HepG2 (cell line): ENCODE data around the gene BPIFB2. TPM values are rescaled to one million over a fixed set of nuclear protein-coding genes. Genes with fewer than 3 reads are reported as not detected.

Experiments
- AGO1 ChIP-seq: fragments of 200-400 bp; formaldehyde crosslinking; IDR thresholded peaks from 2 replicates; pipeline ENCODE4 v1.6.1; 2017; ENCODE audit warnings: mild to moderate bottlenecking, low read depth, low read length, moderate library complexity; ENCODE audit not compliant: poor library complexity, severe bottlenecking
- BORCS8-MEF2B ChIP-seq: sonication (generic); formaldehyde crosslinking; IDR thresholded peaks from 2 replicates; pipeline ENCODE4 v1.8.0; 2022; ENCODE audit warnings: mild to moderate bottlenecking, missing genetic modification reagents
- HNRNPH1 ChIP-seq: fragments of 200-400 bp; formaldehyde crosslinking; optimal IDR thresholded peaks from 2 replicates; pipeline ENCODE3; 2017; ENCODE audit warnings: mild to moderate bottlenecking, low read depth, low read length
- JUND ChIP-seq: sonication (generic); formaldehyde crosslinking; IDR thresholded peaks from 2 replicates; pipeline ENCODE4 v1.8.0; 2022; ENCODE audit warnings: mild to moderate bottlenecking, missing genetic modification reagents
- MED8 ChIP-seq: sonication (generic); formaldehyde crosslinking; IDR thresholded peaks from 2 replicates; pipeline ENCODE4 v1.8.1; 2023; ENCODE audit warnings: mild to moderate bottlenecking, missing genetic modification reagents; ENCODE audit not compliant: insufficient replicate concordance
- MTF1 ChIP-seq: sonication (generic); formaldehyde crosslinking; IDR thresholded peaks from 2 replicates; pipeline ENCODE4 v1.5.0; 2020; ENCODE audit warnings: missing genetic modification reagents
- NONO ChIP-seq, 2 experiments: fragments of 450-650 bp in 1 of 2; sonication (generic) in 1 of 2; formaldehyde crosslinking in 1 of 2; IDR thresholded peaks in 1 of 2; conservative IDR thresholded peaks in 1 of 2; 2 replicates each; pipeline versions ENCODE4 v1.6.1 to v1.8.0; 2017 to 2022; ENCODE audit warnings: mild to moderate bottlenecking in 1 of 2, missing genetic modification reagents in 1 of 2, moderate library complexity in 1 of 2
- PAX8 ChIP-seq: sonication (generic); formaldehyde crosslinking; IDR thresholded peaks from 2 replicates; pipeline ENCODE4 v1.8.0; 2022; ENCODE audit warnings: mild to moderate bottlenecking, missing genetic modification reagents, borderline replicate concordance
- RFXAP ChIP-seq: sonication (generic); formaldehyde crosslinking; IDR thresholded peaks from 2 replicates; pipeline ENCODE4 v1.4.0; 2020; ENCODE audit warnings: missing genetic modification reagents, borderline replicate concordance
- SCMH1 ChIP-seq: sonication (generic); formaldehyde crosslinking; IDR thresholded peaks from 2 replicates; pipeline ENCODE4 v1.9.0; 2021; ENCODE audit warnings: missing genetic modification reagents, mild to moderate bottlenecking, borderline replicate concordance
- SIX4 ChIP-seq: sonication (generic); formaldehyde crosslinking; IDR thresholded peaks from 2 replicates; pipeline ENCODE4 v1.4.0; 2020; ENCODE audit warnings: missing genetic modification reagents
- SMARCE1 ChIP-seq: fragments of 450-650 bp; IDR thresholded peaks from 2 replicates; pipeline ENCODE4 v1.6.1; 2017; ENCODE audit warnings: borderline replicate concordance
- SMYD3 ChIP-seq: sonication (generic); formaldehyde crosslinking; IDR thresholded peaks from 2 replicates; pipeline ENCODE4 v1.8.1; 2023; ENCODE audit warnings: mild to moderate bottlenecking, missing genetic modification reagents
- SP140L ChIP-seq: sonication (generic); formaldehyde crosslinking; IDR thresholded peaks from 2 replicates; pipeline ENCODE4 v1.4.0; 2020; ENCODE audit warnings: missing genetic modification reagents, borderline replicate concordance
- U2AF1 ChIP-seq: fragments of 200-400 bp; formaldehyde crosslinking; optimal IDR thresholded peaks from 2 replicates; pipeline ENCODE3; 2017; ENCODE audit warnings: mild to moderate bottlenecking, low read depth, low read length
- U2AF2 ChIP-seq: fragments of 200-400 bp; formaldehyde crosslinking; IDR thresholded peaks from 2 replicates; pipeline ENCODE4 v1.6.1; 2017; ENCODE audit warnings: low read depth, mild to moderate bottlenecking, low read length
- ZBTB38 ChIP-seq: sonication (generic); formaldehyde crosslinking; IDR thresholded peaks from 2 replicates; pipeline ENCODE4 v1.5.1; 2020; ENCODE audit warnings: mild to moderate bottlenecking, missing genetic modification reagents
- ZFP41 ChIP-seq: sonication (generic); formaldehyde crosslinking; IDR thresholded peaks from 2 replicates; pipeline ENCODE4 v1.4.0; 2020; ENCODE audit warnings: mild to moderate bottlenecking, missing genetic modification reagents, borderline replicate concordance
- ZNF331 ChIP-seq: sonication (generic); formaldehyde crosslinking; IDR thresholded peaks from 2 replicates; pipeline ENCODE4 v1.4.0; 2020; ENCODE audit warnings: missing genetic modification reagents
- ZNF367 ChIP-seq: sonication (generic); formaldehyde crosslinking; IDR thresholded peaks from 2 replicates; pipeline ENCODE4 v1.4.0; 2020; ENCODE audit warnings: missing genetic modification reagents, borderline replicate concordance
- ZNF446 ChIP-seq: sonication (generic); formaldehyde crosslinking; IDR thresholded peaks from 2 replicates; pipeline ENCODE4 v1.5.0; 2020; ENCODE audit warnings: mild to moderate bottlenecking, missing genetic modification reagents
- ZNF891 ChIP-seq: sonication (generic); formaldehyde crosslinking; IDR thresholded peaks from 2 replicates; pipeline ENCODE4 v1.5.0; 2020; ENCODE audit warnings: mild to moderate bottlenecking, missing genetic modification reagents
- polyA plus RNA-seq, 8 experiments: library from polyadenylated mRNA; depleted of rRNA in 3 of 8; stranded (reverse) in 7 of 8; unstranded in 1 of 8; fragments of >200 nt; fragmentation: Illumina TruSeq in 4 of 8; extraction: Trizol in 4 of 8; gene quantifications; 2 replicates each; pipeline versions ENCODE4 v1.2.1 to v1.2.3, GENCODE V29; 2011 to 2016; ENCODE audit warnings: low read depth in 4 of 8, missing spikeins in 1 of 8, mixed read lengths in 1 of 8; ENCODE audit not compliant: insufficient read depth in 1 of 8
- total RNA-seq, 5 experiments: library from RNA; depleted of rRNA; stranded (reverse); fragments of >200 nt; fragmentation: Illumina TruSeq; extraction: Trizol; gene quantifications; 2 replicates each; pipeline ENCODE4 v1.2.3, GENCODE V29; 2016; ENCODE audit warnings: low read depth in 1 of 5
- TF ChIP-seq, protein P1 (sequence below): sonication (generic); formaldehyde crosslinking; IDR thresholded peaks from 2 replicates; pipeline ENCODE4 v1.9.0; 2021; ENCODE audit warnings: missing genetic modification reagents, borderline replicate concordance

Gene BPIFB2
- total and polyA plus RNA-seq, 2 of the 13 experiments (the other 11 are each of a cell fraction or from before 2014, with no cell fraction given): 54.5 to 902 TPM

- no peak for TF ChIP-seq HNRNPH1
- no peak for TF ChIP-seq SIX4 (CRISPR knock-in tag)
- no peak for TF ChIP-seq RFXAP (CRISPR knock-in tag)
- TF ChIP-seq ZFP41 (CRISPR knock-in tag): no peak
- TF ChIP-seq AGO1: no peak
- no peak for TF ChIP-seq SMARCE1
- TF ChIP-seq ZNF891 (CRISPR knock-in tag): no peak
- no peak for TF ChIP-seq U2AF2
- no peak for TF ChIP-seq MTF1
- TF ChIP-seq NONO (IDR thresholded peaks at IDR 0.05): no peak
- peak; percentile 69; the same call in 1 of the 2 replicates for TF ChIP-seq NONO (CRISPR knock-in tag; conservative IDR thresholded peaks at IDR 0.05)
- TF ChIP-seq ZBTB38: no peak
- TF ChIP-seq, protein P1, sequence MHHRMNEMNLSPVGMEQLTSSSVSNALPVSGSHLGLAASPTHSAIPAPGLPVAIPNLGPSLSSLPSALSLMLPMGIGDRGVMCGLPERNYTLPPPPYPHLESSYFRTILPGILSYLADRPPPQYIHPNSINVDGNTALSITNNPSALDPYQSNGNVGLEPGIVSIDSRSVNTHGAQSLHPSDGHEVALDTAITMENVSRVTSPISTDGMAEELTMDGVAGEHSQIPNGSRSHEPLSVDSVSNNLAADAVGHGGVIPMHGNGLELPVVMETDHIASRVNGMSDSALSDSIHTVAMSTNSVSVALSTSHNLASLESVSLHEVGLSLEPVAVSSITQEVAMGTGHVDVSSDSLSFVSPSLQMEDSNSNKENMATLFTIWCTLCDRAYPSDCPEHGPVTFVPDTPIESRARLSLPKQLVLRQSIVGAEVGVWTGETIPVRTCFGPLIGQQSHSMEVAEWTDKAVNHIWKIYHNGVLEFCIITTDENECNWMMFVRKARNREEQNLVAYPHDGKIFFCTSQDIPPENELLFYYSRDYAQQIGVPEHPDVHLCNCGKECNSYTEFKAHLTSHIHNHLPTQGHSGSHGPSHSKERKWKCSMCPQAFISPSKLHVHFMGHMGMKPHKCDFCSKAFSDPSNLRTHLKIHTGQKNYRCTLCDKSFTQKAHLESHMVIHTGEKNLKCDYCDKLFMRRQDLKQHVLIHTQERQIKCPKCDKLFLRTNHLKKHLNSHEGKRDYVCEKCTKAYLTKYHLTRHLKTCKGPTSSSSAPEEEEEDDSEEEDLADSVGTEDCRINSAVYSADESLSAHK (CRISPR knock-in tag): no peak
- 0 out of 2 replicates have a peak, but pooled peaks have one; percentile 46 for TF ChIP-seq SMYD3 (CRISPR knock-in tag)
- no peak for TF ChIP-seq JUND (CRISPR knock-in tag)
- TF ChIP-seq ZNF367 (CRISPR knock-in tag): no peak
- no peak for TF ChIP-seq U2AF1
- TF ChIP-seq MED8 (CRISPR knock-in tag): no peak
- TF ChIP-seq ZNF331 (CRISPR knock-in tag): no peak
- TF ChIP-seq BORCS8-MEF2B (CRISPR knock-in tag): no peak
- TF ChIP-seq PAX8: no peak
- TF ChIP-seq ZNF446: 0 out of 2 replicates have a peak, but pooled peaks have one; percentile 44
- no peak for TF ChIP-seq SCMH1 (CRISPR knock-in tag)
- TF ChIP-seq SP140L (CRISPR knock-in tag): no peak
Measured at GRCh38 chr20:33024243-33024560, 16.7 kb downstream of the BPIFB2 start (continued).
